ENCODE results near the gene HOXD9.

Gene HOXD9

DNA sequence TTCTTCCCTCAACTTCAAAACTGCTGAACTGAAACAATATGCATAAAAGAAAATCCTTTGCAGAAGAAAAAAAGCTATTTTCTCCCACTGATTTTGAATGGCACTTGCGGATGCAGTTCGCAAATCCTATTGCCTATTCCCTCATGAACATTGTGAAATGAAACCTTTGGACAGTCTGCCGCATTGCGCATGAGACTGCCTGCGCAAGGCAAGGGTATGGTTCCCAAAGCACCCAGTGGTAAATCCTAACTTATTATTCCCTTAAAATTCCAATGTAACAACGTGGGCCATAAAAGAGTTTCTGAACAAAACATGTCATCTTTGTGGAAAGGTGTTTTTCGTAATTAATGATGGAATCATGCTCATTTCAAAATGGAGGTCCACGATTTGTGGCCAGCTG, 15.4 kb downstream of the HOXD9 start:
- no peak for DNase-seq (ENCODE audit: low read depth)

DNA sequence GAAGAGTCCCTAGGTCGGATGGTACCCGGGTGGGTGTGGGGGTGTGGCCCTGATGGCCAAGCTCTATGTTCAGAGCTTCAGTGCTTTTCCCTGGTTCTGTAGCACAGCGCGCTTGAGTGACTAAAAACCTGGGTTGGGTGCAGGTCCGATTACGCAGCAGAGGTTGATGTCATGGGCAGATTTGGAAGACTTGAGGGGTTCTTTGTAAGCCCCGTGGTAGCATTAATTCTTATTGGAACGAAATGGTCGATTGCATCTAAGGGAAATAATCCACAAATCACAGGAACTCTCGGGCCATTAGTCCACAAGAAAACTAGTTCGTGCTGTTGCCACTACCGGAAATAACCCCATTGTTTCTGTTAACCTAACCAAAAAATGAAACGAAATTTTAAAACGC, 16.0 kb downstream of the HOXD9 start:
- DNase-seq (ENCODE audit: low read depth) = no peak

DNA sequence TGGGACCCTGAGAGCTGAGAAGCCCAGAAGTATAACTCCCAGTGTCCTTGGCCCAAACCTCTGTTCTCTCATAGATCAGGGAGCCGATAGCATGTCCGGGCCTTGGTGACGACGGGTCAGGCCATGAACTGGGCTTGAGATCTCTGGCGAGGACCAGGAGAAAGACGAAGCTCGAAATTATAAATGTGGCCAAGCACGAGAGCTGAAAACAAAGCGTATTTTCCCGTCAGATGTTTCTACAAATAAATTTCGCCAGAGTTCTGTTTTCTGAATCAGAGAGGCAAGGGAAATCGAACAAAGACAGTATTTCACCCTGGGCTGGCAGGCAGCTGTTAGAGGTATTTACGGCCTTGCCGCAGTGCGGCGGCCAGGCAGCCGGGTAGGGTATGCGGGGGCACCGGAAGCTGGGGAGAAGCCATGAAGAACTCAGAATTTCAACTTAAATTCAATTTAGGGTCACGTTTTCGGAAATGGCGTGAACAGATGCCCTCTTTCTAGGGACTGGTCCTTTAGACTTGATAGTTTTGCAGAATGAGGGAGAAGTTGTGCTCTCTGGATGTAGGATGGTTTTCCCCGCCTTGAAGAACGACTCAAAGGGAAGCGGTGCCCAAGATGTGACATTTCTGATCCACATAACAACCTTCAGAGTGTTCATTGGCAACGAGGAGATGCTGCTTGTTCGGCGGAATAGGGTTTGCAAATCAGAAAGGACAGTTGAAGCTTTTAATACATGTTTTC, 16.6 kb downstream of the HOXD9 start:
- DNase-seq (ENCODE audit: low read depth) = no peak

DNA sequence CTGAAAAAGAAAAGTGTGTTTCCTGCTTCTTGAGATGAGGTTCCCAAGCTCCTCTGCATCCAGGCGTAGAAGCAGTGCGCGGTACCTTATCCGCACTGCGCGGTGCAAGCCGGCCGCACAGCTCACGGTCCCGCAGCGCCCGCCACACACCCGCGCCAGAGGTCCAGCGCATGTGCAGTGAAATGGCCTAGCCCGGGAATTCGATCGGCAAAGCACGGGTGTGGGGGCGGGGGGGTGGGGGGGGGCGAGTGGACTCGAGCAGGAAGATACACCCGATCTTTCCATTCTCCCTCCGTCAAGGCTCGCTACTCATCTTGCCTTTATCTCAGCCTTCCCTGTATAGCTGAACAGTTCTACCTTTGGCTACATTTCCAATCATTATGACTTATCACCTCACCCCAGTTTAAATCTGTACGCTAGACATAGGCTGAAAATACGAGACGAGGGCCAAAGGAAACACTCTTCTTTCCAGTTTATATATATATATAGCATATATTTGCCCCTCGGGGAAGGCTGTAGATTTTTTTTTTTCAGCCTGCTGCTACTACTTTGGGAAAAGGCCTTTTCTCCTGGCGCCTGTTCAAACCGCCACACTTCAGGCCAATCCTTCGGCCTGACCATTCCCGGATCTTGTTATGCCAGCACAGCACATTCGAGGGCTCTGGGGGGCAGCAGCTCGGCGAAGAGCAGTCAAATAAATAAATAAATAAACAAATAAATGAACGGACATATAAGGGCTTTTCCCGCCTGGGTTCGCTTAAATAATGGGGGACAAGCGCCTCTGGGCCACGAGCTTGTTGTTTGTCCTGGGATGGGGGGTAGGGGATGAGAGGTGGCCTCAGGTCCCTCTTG, 17.4 kb downstream of the HOXD9 start:
- no peak for DNase-seq (ENCODE audit: low read depth)

DNA sequence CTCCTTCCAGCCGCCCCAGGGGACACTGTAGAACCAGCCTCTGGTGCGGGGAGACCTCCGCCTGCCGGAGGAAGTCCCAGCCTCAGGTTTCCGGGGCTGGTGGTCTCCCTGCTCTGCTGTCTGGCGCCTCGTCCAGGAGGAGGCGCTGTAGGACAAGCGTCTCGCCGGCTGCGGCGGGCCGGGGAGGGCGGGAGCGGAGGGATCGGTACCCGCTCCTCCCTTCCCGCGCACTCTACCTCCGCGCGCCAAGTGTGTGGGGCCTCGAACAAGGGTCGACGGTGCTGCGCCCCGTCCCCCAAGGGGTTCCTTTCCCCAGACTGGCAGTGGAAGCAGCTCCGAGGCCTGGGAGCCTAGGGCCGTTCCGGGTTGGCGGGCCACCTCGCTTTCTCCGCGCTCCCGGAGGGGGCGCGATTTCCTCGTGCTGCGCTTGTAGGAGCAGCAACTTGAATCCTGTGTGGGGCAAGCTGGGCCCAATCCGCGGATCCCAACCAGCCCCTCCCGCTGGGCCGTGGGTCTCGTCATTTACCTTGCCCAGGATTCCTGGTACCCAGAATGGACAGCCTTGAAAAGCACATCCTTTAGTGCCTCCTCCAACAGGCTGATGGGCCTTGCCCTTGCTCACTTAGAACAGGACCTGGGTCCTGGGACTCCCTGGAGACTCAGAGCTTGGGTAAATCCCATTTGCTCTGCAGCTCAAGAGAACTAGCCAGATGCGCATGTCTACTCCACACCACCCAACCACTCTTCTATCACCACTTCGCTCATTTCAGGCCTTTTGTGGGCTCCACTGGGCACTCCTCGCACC, 18.2 kb downstream of the HOXD9 start:
- peak; percentile 42 for DNase-seq (ENCODE audit: low read depth)

DNA sequence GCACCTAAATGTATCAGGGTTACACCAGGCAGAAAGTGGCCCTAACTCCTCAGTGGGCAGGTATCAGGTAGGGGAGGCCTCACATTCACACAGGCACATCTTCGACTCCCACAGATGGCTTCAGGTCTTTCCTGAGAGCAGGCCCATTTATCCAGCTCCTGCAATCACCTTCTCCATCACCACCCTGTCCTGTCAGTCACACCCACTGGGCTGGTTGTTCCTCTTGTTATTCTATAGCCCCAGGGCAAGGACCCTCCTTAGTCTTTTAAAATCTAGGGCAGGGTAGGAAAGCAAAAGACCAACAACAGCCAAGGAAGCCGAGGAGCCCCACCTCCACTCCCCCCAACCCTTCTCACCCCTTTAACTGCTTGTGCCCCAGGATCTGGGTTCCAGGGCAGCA, 19.8 kb downstream of the HOXD9 start:
- no peak for DNase-seq (ENCODE audit: low read depth)

DNA sequence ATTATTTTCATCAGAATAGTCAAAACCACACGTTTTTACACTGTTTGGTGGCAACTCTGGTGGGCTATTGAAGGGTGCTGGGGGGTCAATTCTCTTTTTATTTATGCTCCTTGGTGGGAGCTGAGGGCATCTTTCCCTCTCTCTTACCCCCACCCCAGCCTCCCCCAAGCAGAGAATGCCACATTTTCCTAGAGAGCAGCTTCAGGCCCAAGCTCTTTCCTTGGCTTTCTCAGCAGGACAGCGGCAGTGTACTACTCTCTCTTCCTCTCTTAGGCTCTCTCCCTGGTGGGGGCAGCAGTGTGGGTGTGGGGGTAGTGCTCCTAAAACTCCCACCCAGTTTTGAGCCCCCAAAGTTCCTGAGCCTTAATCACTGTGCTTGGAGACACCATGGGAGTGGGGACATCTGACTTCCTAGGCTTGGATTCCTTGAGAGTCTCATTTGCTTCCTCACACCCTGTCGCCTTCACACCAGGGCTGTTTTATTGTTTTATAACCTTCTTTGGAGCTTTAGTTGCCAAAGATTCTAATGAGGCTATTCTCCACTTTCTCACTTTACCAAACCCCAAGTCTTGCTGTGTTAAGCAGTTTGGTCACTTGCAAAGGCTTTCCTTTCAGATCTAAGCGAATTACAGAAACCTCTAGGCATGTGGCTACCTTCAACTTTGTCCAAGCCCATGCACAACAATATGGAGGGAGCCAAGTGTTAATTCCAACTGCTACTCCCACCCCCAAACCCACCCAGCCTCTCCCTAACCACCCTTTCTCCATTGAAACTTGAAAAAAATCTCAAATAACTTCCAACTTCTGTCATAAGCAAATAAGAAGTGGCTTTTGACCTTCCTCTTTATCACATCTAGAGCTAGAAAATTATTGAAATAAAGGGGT, 22.8 kb downstream of the HOXD9 start:
- DNase-seq (ENCODE audit: low read depth) = no peak

DNA sequence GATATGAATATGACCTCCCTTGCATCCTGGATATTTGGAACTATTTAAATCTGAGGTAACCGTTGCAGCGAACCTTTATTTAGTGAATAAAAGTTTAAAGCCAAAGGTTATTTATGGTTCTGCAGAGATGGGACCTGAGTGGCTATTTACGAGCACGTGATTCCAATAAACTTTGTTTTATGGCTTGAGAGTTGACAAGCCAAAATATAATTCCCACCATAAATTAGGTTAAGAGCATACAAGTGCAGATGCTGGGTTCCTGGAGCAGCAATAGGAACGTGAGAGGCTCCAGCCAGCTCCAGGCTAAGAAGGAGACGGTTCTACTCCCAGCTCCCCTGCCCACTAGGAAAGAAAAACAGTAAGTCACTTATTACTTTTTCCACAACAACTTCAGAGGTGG, 23.6 kb downstream of the HOXD9 start:
- DNase-seq (ENCODE audit: low read depth) = no peak

DNA sequence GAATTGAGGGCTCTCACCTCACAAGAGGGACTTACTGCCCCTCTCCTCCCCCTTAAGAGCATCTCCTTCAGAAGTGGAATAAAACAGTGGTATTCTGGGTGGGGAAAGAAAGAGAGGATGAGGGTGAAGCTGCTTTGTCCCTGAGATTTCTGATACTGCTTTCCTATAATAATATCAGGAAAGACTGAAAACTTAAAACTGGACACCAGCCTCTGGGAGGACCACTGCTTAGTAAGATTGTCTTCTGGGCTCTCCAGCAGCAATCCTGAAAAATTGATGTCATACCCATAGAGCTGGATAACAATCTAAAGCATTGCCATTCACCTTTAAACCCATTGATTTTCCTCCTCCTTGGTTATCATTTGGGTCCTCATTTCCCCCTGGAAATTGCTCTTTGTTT, 24.1 kb downstream of the HOXD9 start:
- no peak for DNase-seq (ENCODE audit: low read depth)

DNA sequence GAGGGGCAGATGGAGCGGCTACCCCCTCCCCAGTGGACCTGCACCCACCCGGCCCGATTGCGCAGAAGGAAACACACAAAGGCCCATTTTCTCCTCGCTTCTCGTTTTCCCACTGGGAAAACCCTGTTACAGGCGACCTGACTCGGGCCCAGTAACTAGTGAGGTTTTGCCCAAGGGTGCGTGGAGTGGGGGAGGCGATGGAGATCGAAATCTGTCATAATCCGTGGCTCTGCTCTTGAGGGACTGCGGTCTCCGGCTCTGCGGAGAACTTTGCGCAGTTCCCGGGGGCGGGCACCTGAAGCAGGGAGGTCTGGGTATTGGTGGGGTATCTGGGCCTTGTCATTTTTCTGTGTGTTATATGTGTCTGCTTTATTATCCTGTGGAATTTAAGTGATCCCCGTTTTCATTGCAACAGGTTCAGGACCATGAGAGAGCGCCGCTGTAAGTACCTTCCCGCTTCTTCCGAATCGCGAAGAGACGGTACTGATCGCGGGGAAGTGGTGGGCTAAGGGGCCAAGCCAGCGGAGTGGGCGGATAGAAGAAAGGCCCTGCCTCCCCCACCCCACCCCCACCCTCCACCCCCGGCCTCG, 24.8 kb downstream of the HOXD9 start:
- DNase-seq (ENCODE audit: low read depth) = no peak

DNA sequence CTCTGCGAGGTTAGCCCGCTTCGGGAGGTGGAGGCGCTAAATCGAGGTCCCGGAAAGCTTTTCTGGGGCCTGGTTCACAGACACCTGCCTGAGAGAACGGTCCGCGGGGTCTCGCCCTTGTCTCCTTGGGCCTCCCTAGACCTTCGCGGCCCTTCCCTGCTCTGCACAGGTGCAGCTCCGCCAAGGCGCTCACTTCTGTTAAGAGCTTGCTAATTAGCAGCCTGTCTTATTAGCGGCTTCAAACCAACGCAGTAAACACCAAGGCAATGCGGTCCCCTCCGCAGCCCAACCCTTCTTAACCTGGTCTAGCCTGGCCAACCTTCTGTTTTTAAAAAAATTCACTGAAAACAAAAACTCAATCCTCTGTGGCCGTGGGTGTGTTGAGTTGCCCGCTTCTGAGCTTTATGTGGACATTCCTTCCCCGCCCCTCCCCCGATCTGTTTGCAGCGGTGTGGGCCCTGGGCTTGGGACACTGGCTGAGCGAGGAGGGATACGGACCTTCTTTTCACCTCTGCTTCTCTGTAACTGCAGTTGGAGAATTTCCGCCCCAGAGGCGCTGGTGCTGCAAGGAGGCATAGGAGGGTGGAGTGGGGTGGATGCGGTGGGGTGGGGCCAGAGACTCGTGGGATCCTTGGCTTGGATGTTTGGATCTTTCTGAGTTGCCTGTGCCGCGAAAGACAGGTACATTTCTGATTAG, 25.4 kb downstream of the HOXD9 start:
- DNase-seq (ENCODE audit: low read depth) = no peak

DNA sequence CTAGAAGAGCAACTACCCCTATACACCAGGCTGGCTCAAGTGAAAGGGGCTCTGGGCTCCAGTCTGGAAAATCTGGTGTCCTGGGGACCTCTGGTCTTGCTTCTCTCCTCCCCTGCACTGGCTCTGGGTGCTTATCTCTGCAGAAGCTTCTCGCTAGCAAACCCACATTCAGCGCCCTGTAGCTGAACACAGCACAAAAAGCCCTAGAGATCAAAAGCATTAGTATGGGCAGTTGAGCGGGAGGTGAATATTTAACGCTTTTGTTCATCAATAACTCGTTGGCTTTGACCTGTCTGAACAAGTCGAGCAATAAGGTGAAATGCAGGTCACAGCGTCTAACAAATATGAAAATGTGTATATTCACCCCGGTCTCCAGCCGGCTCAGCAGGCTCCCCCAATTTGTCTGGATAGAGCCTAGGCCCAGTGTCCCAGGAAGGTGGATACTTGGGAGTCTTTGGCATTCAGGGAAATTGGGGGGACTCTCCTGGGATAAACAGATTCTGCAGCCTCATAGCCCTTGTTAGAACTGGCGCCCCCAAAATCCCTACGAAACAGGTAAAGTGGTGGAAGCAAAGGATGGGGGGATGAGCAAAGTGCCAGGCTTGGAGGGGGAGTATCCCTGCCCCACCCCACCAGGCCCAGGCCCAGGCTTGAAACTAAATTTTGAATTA, 26.4 kb downstream of the HOXD9 start:
- DNase-seq (ENCODE audit: low read depth) = no peak

DNA sequence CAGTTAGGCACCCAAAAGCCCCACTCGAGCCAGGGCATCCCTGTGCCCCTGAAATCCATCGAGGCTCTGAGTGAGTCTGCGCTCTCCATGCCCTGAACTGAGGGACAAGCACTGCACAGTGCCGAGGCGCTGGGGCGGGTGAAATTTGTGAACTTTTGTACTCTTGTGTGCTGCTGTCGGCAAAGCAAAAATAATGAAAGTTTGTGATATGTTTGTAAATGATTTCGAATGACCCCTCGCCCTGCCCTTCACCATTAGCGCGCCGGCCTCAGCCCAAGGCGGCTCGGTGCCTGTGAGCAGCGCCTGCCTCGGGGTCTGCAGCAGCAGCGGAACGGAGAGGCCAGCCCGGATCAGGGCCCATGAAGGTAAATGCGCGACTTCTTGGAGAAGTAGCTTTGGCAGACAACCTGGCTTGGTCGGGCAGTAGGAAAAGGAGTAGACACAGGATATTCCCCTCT, 27.0 kb downstream of the HOXD9 start:
- DNase-seq (ENCODE audit: low read depth) = no peak

DNA sequence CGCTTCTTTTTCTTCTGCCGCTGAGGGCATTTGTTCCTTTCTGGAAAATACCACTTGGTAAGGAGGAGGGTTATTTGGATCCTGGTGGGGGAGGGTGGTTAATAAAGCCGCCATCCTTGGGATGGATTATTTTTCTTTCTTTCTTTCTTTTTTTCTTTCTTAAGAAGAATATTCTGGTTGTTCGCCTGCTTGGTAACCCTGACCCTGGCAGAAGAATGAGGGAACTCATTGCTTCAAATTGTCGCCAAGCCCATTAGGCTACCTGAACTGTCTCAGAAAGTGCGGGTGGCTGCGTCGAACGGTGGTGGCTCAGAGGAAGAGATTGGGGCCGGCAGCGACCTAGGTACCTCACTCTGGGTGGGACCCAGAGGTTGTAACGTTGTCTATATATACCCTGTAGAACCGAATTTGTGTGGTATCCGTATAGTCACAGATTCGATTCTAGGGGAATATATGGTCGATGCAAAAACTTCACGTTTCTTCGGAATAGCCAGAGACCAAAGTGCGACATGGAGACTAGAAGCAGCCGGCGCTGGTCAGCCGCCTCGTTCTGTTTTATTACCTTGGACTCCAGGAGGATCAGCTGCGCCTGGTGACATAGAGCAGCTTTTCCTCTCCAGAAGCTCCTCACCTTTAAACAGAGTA, 27.5 kb downstream of the HOXD9 start:
- no peak for DNase-seq (ENCODE audit: low read depth)

DNA sequence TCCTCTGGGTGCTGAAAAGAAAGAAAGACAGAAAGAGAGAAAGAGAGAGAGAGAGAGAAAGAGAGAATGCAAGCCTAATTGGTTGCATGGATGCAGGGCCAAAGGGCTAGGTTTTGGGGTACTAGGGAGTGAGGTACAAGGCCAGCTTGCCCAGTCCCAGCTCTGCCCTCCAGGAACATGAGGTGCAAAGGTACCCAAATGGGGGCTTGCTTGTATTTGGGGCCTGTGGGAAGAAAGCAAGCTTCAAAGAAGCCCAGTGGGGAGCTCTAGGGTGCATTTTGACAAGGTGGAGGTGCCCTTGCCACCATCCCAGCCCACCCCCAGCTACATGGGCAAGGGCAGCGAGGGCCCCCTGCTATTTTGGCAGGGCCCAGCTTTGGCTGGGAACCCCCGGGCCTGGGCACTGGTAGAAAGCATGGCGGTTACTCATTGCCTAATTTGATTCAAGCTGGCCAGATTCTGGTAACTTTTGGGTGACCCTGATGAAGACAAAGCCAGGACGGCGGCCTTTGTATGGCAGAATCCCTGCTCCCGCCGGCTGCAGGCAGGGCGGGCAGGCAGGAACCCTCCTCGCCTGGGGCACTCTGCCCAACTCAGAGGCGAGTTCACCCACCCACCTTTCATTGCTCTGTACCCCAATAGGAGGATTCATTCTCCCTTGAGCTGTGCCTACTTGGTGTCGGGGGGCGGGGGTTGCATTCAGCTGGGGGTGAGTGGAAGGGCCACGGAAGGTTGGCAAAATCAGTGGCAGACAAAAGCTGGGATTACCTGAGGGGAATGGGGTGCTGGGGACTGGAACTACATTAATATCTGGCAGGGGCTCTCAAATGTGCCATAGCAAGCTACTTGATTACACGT, 28.3 kb downstream of the HOXD9 start:
- DNase-seq (ENCODE audit: low read depth) = no peak

DNA sequence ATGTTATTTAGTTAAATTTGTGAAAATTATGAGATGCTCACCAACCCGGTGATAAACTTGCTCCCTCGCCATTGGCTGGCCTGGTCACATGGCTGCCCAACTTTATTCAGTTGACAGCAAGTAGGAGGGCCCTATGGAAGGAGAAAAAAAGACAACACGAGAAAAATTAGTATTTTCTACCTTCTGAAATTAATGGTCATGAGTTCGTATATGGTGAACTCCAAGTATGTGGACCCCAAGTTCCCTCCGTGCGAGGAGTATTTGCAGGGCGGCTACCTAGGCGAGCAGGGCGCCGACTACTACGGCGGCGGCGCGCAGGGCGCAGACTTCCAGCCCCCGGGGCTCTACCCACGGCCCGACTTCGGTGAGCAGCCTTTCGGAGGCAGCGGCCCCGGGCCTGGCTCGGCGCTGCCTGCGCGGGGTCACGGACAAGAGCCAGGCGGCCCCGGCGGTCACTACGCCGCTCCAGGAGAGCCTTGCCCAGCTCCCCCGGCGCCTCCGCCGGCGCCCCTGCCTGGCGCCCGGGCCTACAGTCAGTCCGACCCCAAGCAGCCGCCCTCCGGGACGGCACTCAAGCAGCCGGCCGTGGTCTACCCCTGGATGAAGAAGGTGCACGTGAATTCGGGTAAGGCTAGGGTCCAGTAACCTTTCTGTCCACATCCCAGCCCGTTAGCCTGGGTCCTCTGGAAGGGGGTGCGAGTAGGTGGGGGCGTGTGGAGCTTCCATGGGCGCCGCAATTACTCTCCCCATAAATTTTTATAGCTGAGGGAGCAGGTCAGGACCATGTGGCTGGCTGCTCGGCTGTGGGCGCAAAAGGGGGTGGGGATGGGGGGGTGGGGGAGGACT, 29.1 kb downstream of the HOXD9 start, which contains the start of gene HOXD4:
Gene HOXD4 (plus strand): TSS at position 109 of the 846 bp plus-strand sequence. CDS start 84 bp downstream, at position 193.
- DNase-seq (ENCODE audit: low read depth) = no peak
